ENCODE measurements around the gene SMAD3.

Gene SMAD3

DNA sequence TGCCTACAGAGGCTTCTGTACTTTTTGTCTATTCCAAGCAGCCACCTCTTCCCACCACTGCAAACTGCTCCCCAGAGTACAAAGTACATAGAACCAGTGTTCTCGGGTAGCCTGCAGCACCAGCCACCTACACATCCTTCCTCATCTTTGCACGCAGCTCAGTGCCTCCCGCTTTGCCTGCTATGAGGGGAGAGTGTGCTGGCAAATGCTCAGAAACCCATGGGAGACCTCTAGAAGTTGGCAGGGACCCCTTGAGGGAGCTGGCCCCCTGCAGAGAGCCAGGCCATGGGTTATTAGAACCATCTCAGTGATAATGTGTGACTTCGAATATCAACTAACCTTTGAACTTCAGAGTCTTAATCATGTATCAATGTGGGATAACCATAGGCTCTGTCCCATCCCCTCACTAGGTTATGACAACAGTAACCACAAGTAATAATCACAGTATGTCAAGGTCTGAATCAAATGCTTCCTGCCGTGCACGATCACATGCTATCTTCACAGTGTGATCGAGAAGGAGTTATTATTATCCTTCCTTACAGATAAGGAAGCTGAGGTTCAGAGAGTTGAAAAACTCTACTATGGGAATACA lies 22.8 kb upstream of the SMAD3 start:
- TF ChIP-seq, protein P1, sequence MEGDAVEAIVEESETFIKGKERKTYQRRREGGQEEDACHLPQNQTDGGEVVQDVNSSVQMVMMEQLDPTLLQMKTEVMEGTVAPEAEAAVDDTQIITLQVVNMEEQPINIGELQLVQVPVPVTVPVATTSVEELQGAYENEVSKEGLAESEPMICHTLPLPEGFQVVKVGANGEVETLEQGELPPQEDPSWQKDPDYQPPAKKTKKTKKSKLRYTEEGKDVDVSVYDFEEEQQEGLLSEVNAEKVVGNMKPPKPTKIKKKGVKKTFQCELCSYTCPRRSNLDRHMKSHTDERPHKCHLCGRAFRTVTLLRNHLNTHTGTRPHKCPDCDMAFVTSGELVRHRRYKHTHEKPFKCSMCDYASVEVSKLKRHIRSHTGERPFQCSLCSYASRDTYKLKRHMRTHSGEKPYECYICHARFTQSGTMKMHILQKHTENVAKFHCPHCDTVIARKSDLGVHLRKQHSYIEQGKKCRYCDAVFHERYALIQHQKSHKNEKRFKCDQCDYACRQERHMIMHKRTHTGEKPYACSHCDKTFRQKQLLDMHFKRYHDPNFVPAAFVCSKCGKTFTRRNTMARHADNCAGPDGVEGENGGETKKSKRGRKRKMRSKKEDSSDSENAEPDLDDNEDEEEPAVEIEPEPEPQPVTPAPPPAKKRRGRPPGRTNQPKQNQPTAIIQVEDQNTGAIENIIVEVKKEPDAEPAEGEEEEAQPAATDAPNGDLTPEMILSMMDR (IDR thresholded peaks at IDR 0.05; ENCODE audit: low read depth, low read length, missing control alignments), result no peak
- no peak for DNase-seq (ENCODE audit: low read depth)
- H3K4me3 ChIP-seq (ENCODE audit: low read depth, low read length), result no peak overlapping the region
- in situ Hi-C loops (cut with HindIII; ENCODE audit: low sequenced_read_pairs), result no loop called here

DNA sequence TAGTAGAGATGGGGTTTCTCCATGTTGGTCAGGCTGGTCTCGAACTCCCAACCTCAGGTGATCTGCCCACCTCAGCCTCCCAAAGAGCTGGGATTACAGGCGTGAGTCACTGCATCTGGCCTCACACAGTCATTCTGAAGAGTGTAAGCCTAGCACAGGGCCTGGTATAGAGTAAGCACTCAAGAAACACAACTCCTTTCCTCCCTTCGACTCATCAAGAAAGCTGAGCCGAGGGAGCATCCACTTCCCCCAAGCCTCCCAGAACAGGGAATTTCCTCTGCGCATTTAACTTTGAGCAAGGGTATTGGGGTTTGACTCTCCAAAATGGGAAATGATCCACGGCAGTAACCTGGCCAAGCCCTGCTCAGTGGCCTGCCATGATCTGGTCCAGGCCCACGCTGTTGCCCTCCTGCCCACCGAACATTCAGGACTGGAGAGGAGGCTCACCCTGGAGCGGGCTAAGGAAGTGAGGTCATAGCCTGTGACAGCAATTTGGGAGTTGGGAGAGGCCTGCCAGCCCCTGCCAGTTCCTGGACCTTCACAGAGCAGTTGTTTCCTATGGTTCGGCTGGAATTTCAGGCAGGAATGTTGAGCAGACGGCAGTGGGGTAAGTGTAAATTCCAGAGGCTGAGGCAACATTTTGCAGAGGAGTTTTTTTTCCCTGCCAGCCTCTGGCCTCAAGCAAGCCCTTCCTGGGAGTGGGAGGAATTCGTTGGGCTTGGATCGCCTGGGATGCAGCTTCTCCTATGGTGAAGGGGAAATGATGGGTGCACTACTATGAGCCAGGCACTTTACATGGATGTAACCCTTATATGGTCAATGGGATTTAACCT lies 21.2 kb upstream of the SMAD3 start:
- in situ Hi-C loops (cut with HindIII; ENCODE audit: low sequenced_read_pairs), result no loop called here
- TF ChIP-seq, protein P1 (IDR thresholded peaks at IDR 0.05; ENCODE audit: low read depth, low read length, missing control alignments), result no peak
- DNase-seq (ENCODE audit: low read depth), result no peak
- no peak overlapping the region for H3K4me3 ChIP-seq (ENCODE audit: low read depth, low read length)

DNA sequence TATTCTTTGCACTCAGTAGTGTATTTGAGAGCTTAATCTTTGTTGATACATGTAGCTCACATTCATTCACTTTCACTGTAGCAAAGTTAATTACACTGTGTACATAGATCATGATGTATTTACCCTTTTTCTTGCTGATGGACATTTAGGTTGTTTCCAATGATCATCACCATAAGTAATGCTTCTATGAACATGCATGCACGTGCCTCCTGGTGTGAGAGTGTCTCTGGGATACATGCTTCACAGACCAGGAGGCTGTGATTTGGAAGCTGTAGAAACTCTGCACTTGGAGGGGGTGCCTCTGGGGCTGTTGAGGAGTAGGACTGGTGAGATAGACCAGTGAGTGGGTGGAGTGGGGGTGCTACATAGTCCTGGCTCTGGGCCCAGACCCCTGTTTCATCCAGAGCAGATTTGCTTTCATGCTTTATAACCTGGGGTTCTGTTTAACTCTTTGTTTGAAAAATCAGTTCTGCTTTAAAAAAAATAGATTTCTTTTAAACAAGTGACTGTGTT lies 18.2 kb upstream of the SMAD3 start:
- no peak overlapping the region for H3K4me3 ChIP-seq (ENCODE audit: low read depth, low read length)
- DNase-seq (ENCODE audit: low read depth), result no peak
- in situ Hi-C loops (cut with HindIII; ENCODE audit: low sequenced_read_pairs), result no loop called here
- TF ChIP-seq, protein P1 (IDR thresholded peaks at IDR 0.05; ENCODE audit: low read depth, low read length, missing control alignments), result no peak

DNA sequence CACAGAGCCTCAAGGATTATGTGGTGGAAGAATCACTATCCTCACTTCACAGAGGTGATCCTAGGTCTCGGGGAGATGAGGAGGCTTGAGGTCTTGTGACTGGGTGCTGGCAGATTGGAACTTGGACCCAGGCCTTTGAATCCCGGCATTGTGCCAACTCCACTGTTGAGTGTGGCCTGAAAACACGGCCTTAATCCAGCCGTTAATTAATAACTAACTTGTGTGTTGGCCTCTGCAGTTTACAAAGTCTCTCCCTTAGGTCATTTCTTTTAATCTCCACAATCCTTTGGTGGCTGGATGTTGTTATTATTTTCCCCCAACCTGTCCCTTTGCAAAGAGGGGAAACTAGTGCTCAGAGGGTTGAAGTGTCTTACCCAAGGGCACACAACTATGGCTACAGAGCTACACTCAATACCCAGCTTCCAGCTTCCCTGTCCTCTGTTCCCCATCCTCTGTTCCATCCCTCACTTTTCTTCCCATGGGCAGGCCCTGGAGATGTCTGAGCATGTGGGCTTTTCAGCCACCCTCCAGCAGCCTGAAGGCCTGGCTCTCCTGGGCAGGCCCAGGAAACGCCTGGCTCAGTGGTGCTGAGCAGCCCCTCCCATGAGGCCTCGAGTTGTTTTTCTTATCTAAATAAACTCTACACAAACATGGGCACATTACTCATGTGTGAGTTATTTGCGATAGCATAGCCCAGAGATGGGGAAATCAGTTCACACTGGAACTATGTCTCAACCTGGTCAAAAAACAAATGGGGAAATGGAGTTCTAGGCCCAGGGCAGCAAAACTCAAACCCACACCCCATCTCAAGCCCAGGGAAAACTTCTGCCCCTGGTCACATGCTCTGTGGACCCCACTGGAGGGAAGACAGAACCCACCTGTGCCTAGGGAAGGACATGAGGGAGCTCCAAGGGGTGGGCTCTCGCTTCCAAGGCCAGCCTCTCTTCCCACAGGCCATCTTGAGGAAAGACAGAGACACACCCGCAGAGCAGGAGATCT lies 16.8 kb upstream of the SMAD3 start:
- H3K4me3 ChIP-seq (ENCODE audit: low read depth, low read length), result no peak overlapping the region
- in situ Hi-C loops (cut with HindIII; ENCODE audit: low sequenced_read_pairs), result no loop called here
- TF ChIP-seq, protein P1 (IDR thresholded peaks at IDR 0.05; ENCODE audit: low read depth, low read length, missing control alignments), result no peak
- DNase-seq (ENCODE audit: low read depth), result no peak

DNA sequence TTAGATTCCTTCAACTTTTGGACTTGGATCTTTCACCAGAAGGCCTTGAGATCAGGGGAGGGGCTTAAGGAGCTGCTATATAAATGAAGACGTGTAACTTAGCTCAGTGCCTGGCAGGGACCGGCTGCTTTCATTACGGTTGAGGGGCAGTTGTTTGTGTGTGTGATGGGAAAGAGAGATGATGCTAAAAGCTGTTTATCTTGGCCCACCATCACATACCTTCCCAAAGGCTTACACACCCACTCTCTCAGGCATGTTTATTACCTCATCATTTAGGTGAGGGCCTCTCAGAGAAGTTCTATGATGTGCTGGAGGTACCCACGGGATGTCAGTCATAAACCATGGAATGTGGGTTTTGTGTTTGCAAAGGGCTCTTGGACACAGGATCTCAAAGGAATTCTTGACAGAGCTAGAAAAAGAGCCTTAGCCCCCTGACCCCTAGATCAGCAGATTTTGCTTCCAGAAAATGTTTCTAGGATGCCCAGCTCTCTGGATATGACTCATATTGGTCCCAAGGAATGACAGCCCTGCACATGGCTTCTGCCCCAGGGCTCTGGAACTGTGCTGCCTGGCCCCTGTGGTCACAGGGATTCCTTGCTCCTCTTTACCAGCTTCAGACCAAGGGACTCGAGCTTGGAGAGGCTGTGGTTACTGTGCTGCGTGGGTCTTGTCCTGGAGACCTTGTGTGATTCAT lies 15.9 kb upstream of the SMAD3 start:
- in situ Hi-C loops (cut with HindIII; ENCODE audit: low sequenced_read_pairs), result no loop called here
- TF ChIP-seq, protein P1 (IDR thresholded peaks at IDR 0.05; ENCODE audit: low read depth, low read length, missing control alignments), result no peak
- DNase-seq (ENCODE audit: low read depth), result no peak
- H3K4me3 ChIP-seq (ENCODE audit: low read depth, low read length), result no peak overlapping the region
